BE2C (cell line): ENCODE results near the gene ARHGEF19.

Experiments
- DNase-seq: peaks from one replicate; pipeline ENCODE4 v3.0.0-alpha.2; 2020
- H3K27me3 ChIP-seq: fragments of 250-450 bp; sonication (Bioruptor Pico); 2 replicates; pipeline ENCODE4 v1.5.1; 2020; ENCODE audit warnings: mild to moderate bottlenecking
- H3K36me3 ChIP-seq: fragments of 250-450 bp; sonication (Bioruptor Pico); 2 replicates; pipeline ENCODE4 v1.5.1; 2020; ENCODE audit warnings: mild to moderate bottlenecking
- H3K4me1 ChIP-seq: fragments of 250-450 bp; sonication (Bioruptor Pico); 2 replicates; pipeline ENCODE4 v1.5.1; 2020
- H3K4me3 ChIP-seq: 2 replicates; pipeline ENCODE4 v1.5.1; 2011; ENCODE audit warnings: low read depth, low read length
- H3K9me3 ChIP-seq: fragments of 250-450 bp; sonication (Bioruptor Pico); 2 replicates; pipeline ENCODE4 v1.5.1; 2020
- TF ChIP-seq, protein P1 (sequence below): IDR thresholded peaks from 2 replicates; pipeline ENCODE4 v1.5.1; 2012; ENCODE audit warnings: mild to moderate bottlenecking, low read depth, low read length

The ARHGEF19 gene

DNA sequence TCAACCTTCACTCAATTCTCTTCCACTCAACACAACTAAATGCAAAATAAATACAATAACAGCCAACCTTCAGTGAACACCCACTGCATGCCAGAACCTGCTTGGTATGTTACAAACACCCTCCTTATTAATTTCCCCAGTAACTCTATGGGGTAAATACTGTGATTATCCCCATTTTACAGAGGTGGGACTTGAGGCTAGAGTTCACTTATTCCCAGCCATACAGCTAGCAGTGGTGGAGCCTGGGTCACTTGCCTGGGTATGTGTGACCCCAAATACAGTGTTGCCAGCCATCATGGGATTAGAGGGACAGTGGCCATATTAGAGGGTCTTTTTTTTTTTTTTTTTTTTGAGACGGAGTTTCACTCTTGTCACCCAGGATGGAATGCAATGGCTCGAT lies 22.9 kb upstream of the ARHGEF19 start:
- TF ChIP-seq, protein P1, sequence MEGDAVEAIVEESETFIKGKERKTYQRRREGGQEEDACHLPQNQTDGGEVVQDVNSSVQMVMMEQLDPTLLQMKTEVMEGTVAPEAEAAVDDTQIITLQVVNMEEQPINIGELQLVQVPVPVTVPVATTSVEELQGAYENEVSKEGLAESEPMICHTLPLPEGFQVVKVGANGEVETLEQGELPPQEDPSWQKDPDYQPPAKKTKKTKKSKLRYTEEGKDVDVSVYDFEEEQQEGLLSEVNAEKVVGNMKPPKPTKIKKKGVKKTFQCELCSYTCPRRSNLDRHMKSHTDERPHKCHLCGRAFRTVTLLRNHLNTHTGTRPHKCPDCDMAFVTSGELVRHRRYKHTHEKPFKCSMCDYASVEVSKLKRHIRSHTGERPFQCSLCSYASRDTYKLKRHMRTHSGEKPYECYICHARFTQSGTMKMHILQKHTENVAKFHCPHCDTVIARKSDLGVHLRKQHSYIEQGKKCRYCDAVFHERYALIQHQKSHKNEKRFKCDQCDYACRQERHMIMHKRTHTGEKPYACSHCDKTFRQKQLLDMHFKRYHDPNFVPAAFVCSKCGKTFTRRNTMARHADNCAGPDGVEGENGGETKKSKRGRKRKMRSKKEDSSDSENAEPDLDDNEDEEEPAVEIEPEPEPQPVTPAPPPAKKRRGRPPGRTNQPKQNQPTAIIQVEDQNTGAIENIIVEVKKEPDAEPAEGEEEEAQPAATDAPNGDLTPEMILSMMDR, result no peak
- peaks cover 7% of the 10 kb centered on the region for H3K4me1 ChIP-seq
- H3K27me3 ChIP-seq, result no peaks in the 10 kb centered on the region
- no peaks in the 10 kb centered on the region for H3K9me3 ChIP-seq
- no peak overlapping the region for H3K4me3 ChIP-seq
- H3K36me3 ChIP-seq, result no peaks in the 10 kb centered on the region
- no peak for DNase-seq

DNA sequence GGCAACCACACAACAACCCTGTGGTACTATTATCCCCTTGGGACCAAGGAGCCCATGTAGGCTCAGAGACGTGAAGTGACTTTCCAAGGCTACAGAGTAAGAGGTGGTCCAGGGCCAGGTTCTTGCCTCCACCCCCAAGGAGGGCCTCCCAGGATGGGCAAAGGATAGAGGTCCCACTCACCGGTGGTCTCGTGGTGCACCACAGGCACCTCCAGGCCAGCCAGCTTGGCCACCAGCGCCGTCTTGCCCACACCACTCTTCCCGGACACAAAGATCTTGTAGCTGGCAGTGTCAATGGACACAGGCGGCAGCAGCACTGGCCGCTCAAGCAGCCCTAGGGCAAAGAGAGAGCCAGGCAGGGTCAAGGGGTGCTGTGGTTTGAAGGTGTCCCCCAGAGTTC lies 21.0 kb upstream of the ARHGEF19 start:
- no peak for DNase-seq
- Histone ChIP-seq H3K9me3 (no peaks in the 10 kb centered on the region), H3K27me3 (no peaks in the 10 kb centered on the region), H3K4me3 (no peak overlapping the region), H3K4me1 (peaks cover 7% of the 10 kb centered on the region), H3K36me3 (no peaks in the 10 kb centered on the region)
- TF ChIP-seq, protein P1, result no peak

DNA sequence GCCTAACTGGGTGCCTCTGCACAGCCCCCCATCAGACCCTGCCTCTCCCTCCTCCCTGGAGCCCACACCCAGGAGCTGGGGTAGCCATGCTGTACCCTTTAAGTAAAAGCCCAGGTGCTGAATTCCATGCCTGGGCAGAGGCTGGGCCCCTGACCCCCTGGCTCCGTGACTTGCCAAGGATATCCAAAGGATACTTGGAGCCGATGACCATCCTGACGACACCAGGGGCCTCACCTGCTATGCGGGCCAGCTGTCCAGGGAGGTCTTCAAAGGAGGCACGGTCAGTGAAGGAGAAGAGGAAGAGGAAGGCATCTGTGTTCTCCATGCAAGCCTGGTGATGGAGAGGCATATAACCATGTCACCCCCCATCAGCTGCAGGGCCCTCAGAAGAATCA lies 19.9 kb upstream of the ARHGEF19 start:
- no peaks in the 10 kb centered on the region for H3K27me3 ChIP-seq
- H3K4me1 ChIP-seq, result peaks cover 4% of the 10 kb centered on the region
- TF ChIP-seq, protein P1, result no peak
- no peak for DNase-seq
- no peak overlapping the region for H3K4me3 ChIP-seq
- no peaks in the 10 kb centered on the region for H3K9me3 ChIP-seq
- no peaks in the 10 kb centered on the region for H3K36me3 ChIP-seq

DNA sequence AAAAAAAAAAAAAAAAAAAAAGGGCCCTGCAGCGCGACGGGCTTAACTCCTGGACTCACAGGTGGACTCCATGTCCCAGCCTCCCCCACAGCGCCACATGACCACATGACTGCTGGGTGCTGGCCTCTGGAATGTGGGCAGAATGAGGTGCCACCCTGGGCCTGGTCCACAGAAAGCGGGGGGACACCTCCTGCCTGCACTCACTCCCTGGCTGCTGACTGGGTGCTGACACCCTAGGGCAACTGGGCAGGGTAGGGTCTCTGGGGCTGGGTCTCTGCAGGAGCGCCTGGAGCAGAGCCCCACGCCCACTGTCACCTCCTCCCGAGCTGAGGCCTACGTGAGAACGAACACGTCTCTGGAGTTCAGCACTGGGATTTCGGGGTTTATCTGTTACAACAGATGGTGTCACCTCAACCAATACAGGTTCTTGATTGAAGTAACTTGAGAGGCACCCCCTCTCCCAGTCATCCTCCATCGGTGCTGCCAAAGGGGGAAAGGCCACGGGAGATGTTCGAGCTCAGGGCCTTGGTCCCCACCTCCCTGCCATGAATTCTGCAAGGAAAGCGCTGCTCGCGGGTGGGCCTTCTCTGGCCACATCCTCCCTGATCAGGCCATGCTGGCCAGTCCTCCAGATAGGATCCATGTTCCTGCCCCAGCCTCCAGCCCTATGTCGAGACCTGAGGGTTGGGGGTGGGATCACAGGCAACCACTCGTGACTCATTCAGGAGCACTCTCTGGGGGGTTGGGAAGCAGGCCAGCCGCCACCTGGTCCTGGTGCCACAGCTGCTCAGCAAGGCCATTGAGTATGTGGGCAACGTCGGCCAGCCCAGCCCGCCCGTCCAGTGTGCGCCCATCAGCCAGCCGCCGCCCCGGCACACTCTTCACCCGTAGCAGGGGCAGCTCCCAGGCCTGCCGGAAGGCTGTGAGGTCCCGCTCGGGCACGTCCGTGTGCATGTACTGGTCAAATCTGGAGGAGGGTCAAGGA lies 19.2 kb upstream of the ARHGEF19 start:
- TF ChIP-seq, protein P1, result no peak
- Histone ChIP-seq H3K4me1 (peaks cover 3% of the 10 kb centered on the region; the same call in 1 of the 2 replicates), H3K36me3 (no peaks in the 10 kb centered on the region), H3K27me3 (no peaks in the 10 kb centered on the region), H3K4me3 (no peak overlapping the region), H3K9me3 (no peaks in the 10 kb centered on the region)
- peak; percentile 32 for DNase-seq

DNA sequence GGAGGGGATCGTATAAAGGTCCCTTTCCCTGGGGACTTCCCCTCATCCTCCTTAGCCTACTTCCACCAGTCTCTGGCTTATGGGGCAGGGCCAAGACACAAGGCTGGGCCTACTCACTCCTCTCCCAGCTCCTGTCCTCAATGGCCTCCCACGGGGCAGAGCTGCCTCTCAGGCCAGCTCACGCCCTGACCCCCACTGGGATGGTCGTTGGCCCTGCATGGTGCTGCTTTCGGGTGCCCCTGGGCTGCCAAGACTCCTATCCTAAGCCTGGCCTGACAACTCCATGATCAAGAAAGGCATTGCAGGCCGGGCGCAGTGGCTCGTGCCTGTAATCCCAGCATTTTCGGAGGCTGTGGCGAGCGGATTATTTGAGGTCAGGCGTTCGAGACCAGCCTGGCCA lies 18.3 kb upstream of the ARHGEF19 start:
- no peak for DNase-seq
- H3K9me3 ChIP-seq, result no peaks in the 10 kb centered on the region
- no peaks in the 10 kb centered on the region for H3K27me3 ChIP-seq
- no peak overlapping the region for H3K4me3 ChIP-seq
- no peaks in the 10 kb centered on the region for H3K36me3 ChIP-seq
- TF ChIP-seq, protein P1, result no peak
- peaks cover 3% of the 10 kb centered on the region; the same call in 1 of the 2 replicates for H3K4me1 ChIP-seq
